Activated CD4-positive, alpha-beta memory T cell treated with anti-CD3 and anti-CD28 coated beads, Interleukin-2, amount 10 ng/mL, durations not matched to agents 7 days and 5 days (primary cell): ENCODE measurements around the gene NOS2. TPM values are rescaled to one million over a fixed set of nuclear protein-coding genes. Genes with fewer than 3 reads are reported as not detected.

ENCODE experiments used
- CTCF ChIA-PET: fragments of 350-600 bp; sonication (Branson Sonifier 250); formaldehyde crosslinking; loops from one replicate; lab custom pipeline; 2021; ENCODE audit warnings: antibody characterized with exemption, inconsistent platforms; lab: Charles Lee
- POLR2A ChIA-PET: fragments of 350-600 bp; sonication (Branson Sonifier 250); formaldehyde crosslinking; loops from one replicate; lab custom pipeline; 2021; ENCODE audit warnings: antibody characterized with exemption; lab: Charles Lee
- DNase-seq: peaks from one replicate; pipeline ENCODE4 v3.0.0-alpha.2; 2020
- H3K27ac Mint-ChIP-seq: one replicate; pipeline ENCODE4 v1.8.0; 2021; ENCODE audit warnings: mild to moderate bottlenecking, mixed read lengths
- H3K27me3 Mint-ChIP-seq: one replicate; pipeline ENCODE4 v1.8.0; 2021; ENCODE audit warnings: mixed read lengths
- H3K36me3 Mint-ChIP-seq: one replicate; pipeline ENCODE4 v1.8.0; 2021; ENCODE audit warnings: low read depth, mixed read lengths
- H3K4me1 Mint-ChIP-seq: one replicate; pipeline ENCODE4 v1.8.0; 2021; ENCODE audit warnings: mixed read lengths
- H3K4me3 Mint-ChIP-seq: one replicate; pipeline ENCODE4 v1.8.0; 2021; ENCODE audit warnings: mild to moderate bottlenecking, mixed read lengths
- H3K9me3 Mint-ChIP-seq: one replicate; pipeline ENCODE4 v1.8.0; 2021; ENCODE audit warnings: mixed read lengths
- total RNA-seq, 2 experiments: library from RNA; stranded (reverse); gene quantifications; one replicate each; pipeline ENCODE4 v1.2.3, GENCODE V29; 2021

NOS2 gene
- total RNA-seq, 2 experiments from 2014 or later, result not detected

DNA sequence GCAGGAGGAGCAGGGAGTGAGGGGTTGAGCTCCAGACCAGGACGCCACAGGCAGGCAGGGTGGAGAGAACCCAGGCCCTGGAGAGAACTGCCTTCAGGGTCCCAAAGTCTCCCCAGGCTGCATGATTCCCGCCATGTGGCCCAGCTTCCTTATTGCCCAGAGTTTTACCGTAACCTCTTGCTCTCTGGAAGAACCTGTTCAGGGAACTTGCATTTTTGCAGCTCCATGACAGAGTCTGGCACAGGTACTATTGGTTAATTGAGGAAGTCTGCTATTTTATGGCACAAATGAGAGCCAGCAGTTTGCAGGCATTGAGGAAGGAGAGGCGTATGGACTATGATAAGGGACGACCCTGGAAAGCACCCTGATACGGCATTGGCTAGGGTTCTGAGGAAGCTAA is 11.6 kb upstream of the NOS2 start:
- peaks cover 18% of the 10 kb centered on the region for H3K36me3 Mint-ChIP-seq
- DNase-seq, result no peak
- H3K4me3 Mint-ChIP-seq, result no peak overlapping the region
- peaks cover 2% of the 10 kb centered on the region for H3K9me3 Mint-ChIP-seq
- ChIA-PET POLR2A (interaction anchor here (0.7 to 8.5 kb wide), 4 partner anchors 9 to 72 kb away, joined by 3 to 98 read pairs (median 3); no protein-coding TSS in a partner anchor), CTCF (no interaction called here)
- no peaks in the 10 kb centered on the region for H3K27me3 Mint-ChIP-seq
- H3K4me1 Mint-ChIP-seq, result peaks cover 43% of the 10 kb centered on the region
- no peak overlapping the region for H3K27ac Mint-ChIP-seq

GRCh38 chr17:27810902-27811557 is 10.7 kb upstream of the NOS2 start:
- CTCF ChIA-PET, result interaction anchor here (1.2 to 11.4 kb wide), 3 partner anchors 32 to 81 kb away, joined by 3 to 383 read pairs (median 184); partner anchors contain the start of gene LYRM9
- Mint-ChIP-seq H3K4me1 (peaks cover 48% of the 10 kb centered on the region), H3K4me3 (peak overlapping the region; percentile 74), H3K36me3 (peaks cover 18% of the 10 kb centered on the region), H3K9me3 (peaks cover 2% of the 10 kb centered on the region), H3K27me3 (no peaks in the 10 kb centered on the region), H3K27ac (peak overlapping the region; percentile 98)
- DNase-seq, result no peak
- POLR2A ChIA-PET, result interaction anchor here (0.9 to 8.5 kb wide), 8 partner anchors 8 to 516 kb away, joined by 3 to 98 read pairs (median 6); partner anchors contain the start of gene LYRM9

GRCh38 chr17:27810211-27810901 is 10.0 kb upstream of the NOS2 start:
- Mint-ChIP-seq H3K4me3 (peak overlapping the region; percentile 74), H3K9me3 (peaks cover 2% of the 10 kb centered on the region), H3K36me3 (peaks cover 18% of the 10 kb centered on the region), H3K27me3 (no peaks in the 10 kb centered on the region), H3K4me1 (peaks cover 55% of the 10 kb centered on the region), H3K27ac (peak overlapping the region; percentile 98)
- DNase-seq, result peak; percentile 71
- ChIA-PET CTCF (interaction anchor here (1.2 to 11.4 kb wide), 3 partner anchors 33 to 81 kb away, joined by 3 to 383 read pairs (median 184); partner anchors contain the start of gene LYRM9), POLR2A (interaction anchor here (0.9 to 8.5 kb wide), 7 partner anchors 17 to 516 kb away, joined by 3 to 98 read pairs (median 6); partner anchors contain the start of gene LYRM9)

- H3K4me3 Mint-ChIP-seq, result no peak overlapping the region
- CTCF ChIA-PET, result interaction anchor here (7.4 to 11.4 kb wide), 2 partner anchors 72 to 82 kb away, joined by 184 to 383 read pairs; partner anchors contain the start of gene LYRM9
Observed at GRCh38 chr17:27809555-27809954, 9.2 kb upstream of the NOS2 start.

DNA sequence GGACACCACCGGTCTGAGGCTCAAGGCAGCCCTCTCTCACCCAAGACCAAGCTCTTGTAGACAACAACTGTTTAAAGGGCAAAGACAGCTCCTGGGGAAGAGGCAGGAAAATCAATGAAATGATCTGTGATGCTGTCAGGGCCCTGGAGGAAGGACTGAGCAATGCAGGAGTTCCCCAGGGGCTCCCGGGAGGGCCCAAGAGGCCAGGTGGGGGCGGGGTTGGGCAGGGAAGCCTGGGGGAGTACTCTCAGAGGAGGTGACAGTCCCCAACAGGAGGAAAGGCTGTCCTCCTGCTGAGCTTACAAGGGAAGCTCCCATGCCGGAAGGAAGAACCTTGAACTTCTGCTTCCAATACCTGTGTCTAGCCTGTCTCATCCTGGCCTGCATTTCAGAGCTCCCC is 8.3 kb upstream of the NOS2 start:
- POLR2A ChIA-PET, result interaction anchor here (0.9 to 8.5 kb wide), 9 partner anchors 36 to 514 kb away, joined by 4 to 98 read pairs (median 7); partner anchors contain the start of genes LYRM9 and WSB1

More at GRCh38 chr17:27809555-27809954, 9.2 kb upstream of the NOS2 start:
- Mint-ChIP-seq H3K36me3 (peaks cover 18% of the 10 kb centered on the region), H3K27me3 (no peaks in the 10 kb centered on the region), H3K9me3 (peaks cover 2% of the 10 kb centered on the region), H3K27ac (peak overlapping the region; percentile 98), H3K4me1 (peaks cover 56% of the 10 kb centered on the region)
- POLR2A ChIA-PET, result interaction anchor here (0.9 to 8.5 kb wide), 5 partner anchors 9 to 84 kb away, joined by 4 to 98 read pairs (median 12); partner anchors contain the start of gene LYRM9
- DNase-seq, result no peak

GRCh38 chr17:27807567-27808470 is 7.5 kb upstream of the NOS2 start:
- DNase-seq, result peak; percentile 83
- H3K4me1 Mint-ChIP-seq, result peaks cover 56% of the 10 kb centered on the region
- H3K9me3 Mint-ChIP-seq, result no peaks in the 10 kb centered on the region
- peaks cover 18% of the 10 kb centered on the region for H3K36me3 Mint-ChIP-seq
- POLR2A ChIA-PET, result interaction anchor here (0.9 to 8.5 kb wide), 8 partner anchors 37 to 514 kb away, joined by 4 to 98 read pairs (median 7); partner anchors contain the start of genes LYRM9 and WSB1
- H3K27ac Mint-ChIP-seq, result peak overlapping the region; percentile 98
- H3K4me3 Mint-ChIP-seq, result peak overlapping the region; percentile 50
- no peaks in the 10 kb centered on the region for H3K27me3 Mint-ChIP-seq
- CTCF ChIA-PET, result interaction anchor here (0.9 to 11.4 kb wide), 12 partner anchors 11 to 528 kb away, joined by 3 to 383 read pairs (median 4); partner anchors contain the start of genes IFT20, LYRM9 and TNFAIP1

More for the DNA sequence above, 8.3 kb upstream of the NOS2 start:
- DNase-seq, result peak; percentile 29
- Mint-ChIP-seq H3K27me3 (no peaks in the 10 kb centered on the region), H3K4me1 (peaks cover 56% of the 10 kb centered on the region), H3K27ac (peak overlapping the region; percentile 98), H3K4me3 (peak overlapping the region; percentile 50), H3K9me3 (no peaks in the 10 kb centered on the region), H3K36me3 (peaks cover 18% of the 10 kb centered on the region)
- CTCF ChIA-PET, result interaction anchor here (0.9 to 11.4 kb wide), 8 partner anchors 12 to 443 kb away, joined by 4 to 383 read pairs (median 4); partner anchors contain the start of gene LYRM9

GRCh38 chr17:27805520-27806146 is 5.3 kb upstream of the NOS2 start:
- Mint-ChIP-seq H3K27me3 (no peaks in the 10 kb centered on the region), H3K4me1 (peaks cover 46% of the 10 kb centered on the region), H3K27ac (peak overlapping the region; percentile 84), H3K9me3 (no peaks in the 10 kb centered on the region), H3K36me3 (peaks cover 11% of the 10 kb centered on the region), H3K4me3 (peak overlapping the region; percentile 44)
- ChIA-PET POLR2A (interaction anchor here (1.0 to 8.5 kb wide), 6 partner anchors 12 to 446 kb away, joined by 3 to 98 read pairs (median 4); partner anchors contain the start of gene LYRM9), CTCF (interaction anchor here (0.7 to 11.4 kb wide), 29 partner anchors 8 to 514 kb away, joined by 3 to 383 read pairs (median 4); partner anchors contain the start of genes LYRM9 and TMEM97)
- DNase-seq, result peak; percentile 87

- Mint-ChIP-seq H3K4me3 (no peak overlapping the region), H3K27ac (no peak overlapping the region), H3K4me1 (peaks cover 31% of the 10 kb centered on the region), H3K9me3 (no peaks in the 10 kb centered on the region), H3K36me3 (no peaks in the 10 kb centered on the region), H3K27me3 (peaks cover 5% of the 10 kb centered on the region)
- no peak for DNase-seq
- POLR2A ChIA-PET, result interaction anchor here (8.5 kb wide), 1 partner anchor 76 kb away, joined by 98 read pairs; no protein-coding TSS in a partner anchor
- CTCF ChIA-PET, result interaction anchor here (1.3 to 11.4 kb wide), 8 partner anchors 8 to 448 kb away, joined by 3 to 383 read pairs (median 17); partner anchors contain the start of gene LYRM9
Observed at GRCh38 chr17:27804113-27804512, 3.8 kb upstream of the NOS2 start.

DNA sequence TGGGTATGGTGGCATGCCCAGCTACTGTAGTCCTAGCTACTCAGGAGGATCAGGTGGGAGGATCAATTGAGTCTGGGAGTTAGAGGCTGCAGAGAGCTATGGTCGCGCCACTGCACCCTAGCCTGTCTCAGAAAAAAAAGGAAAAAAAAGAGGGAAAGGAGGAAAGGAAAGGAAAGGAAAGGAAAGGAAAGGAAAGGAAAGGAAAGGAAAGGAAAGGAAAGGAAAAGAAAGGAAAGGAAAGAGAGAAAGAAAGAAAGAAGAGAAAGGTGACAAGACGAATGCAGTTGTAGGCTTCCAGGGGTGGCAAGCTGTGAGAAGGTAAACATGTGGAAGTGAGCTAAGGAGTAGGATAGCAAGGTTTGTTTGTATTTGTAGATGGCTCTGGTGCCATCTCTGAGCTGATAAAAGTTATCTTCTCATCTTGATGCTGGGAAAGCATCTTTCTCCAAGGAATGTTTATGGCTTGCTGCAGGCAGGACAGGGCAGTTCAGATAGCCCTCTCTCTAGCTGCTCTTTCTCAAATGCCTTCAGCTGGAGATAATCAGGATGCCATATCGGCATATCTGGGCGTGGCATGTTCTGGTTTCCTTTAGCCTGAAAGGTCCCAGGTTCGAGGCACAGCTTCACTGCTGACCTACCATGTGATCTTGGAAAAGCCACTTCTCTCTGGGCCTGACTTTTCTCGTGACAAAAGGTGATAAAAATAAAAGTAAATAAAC is 2.8 kb upstream of the NOS2 start:
- no peak overlapping the region for H3K27ac Mint-ChIP-seq
- H3K9me3 Mint-ChIP-seq, result no peaks in the 10 kb centered on the region
- peaks cover 21% of the 10 kb centered on the region for H3K4me1 Mint-ChIP-seq
- H3K4me3 Mint-ChIP-seq, result no peak overlapping the region
- no peak for DNase-seq
- ChIA-PET POLR2A (interaction anchor here (1.0 kb wide), 1 partner anchor 8 kb away, joined by 3 read pairs; no protein-coding TSS in a partner anchor), CTCF (interaction anchor here (0.6 to 11.4 kb wide), 3 partner anchors 79 to 90 kb away, joined by 3 to 383 read pairs (median 5); partner anchors contain the start of gene LYRM9)
- no peaks in the 10 kb centered on the region for H3K36me3 Mint-ChIP-seq
- H3K27me3 Mint-ChIP-seq, result peaks cover 13% of the 10 kb centered on the region

GRCh38 chr17:27802033-27802432 is 1.7 kb upstream of the NOS2 start:
- CTCF ChIA-PET, result interaction anchor here (3.6 to 11.4 kb wide), 2 partner anchors 80 to 92 kb away, joined by 12 to 383 read pairs; partner anchors contain the start of gene LYRM9
- H3K4me3 Mint-ChIP-seq, result no peak overlapping the region
- H3K4me1 Mint-ChIP-seq, result peaks cover 13% of the 10 kb centered on the region
- POLR2A ChIA-PET, result no interaction called here
- H3K9me3 Mint-ChIP-seq, result no peaks in the 10 kb centered on the region
- DNase-seq, result no peak
- no peak overlapping the region for H3K27ac Mint-ChIP-seq
- H3K36me3 Mint-ChIP-seq, result no peaks in the 10 kb centered on the region
- peaks cover 17% of the 10 kb centered on the region for H3K27me3 Mint-ChIP-seq
